Naive thymus-derived CD4-positive, alpha-beta T cell (primary cell): ENCODE measurements around the gene BLTP3B. TPM values are rescaled to one million over a fixed set of nuclear protein-coding genes. Genes with fewer than 3 reads are reported as not detected.

Experiments used
- ATAC-seq: fragments of 150-1000 bp; cut with Tn5 transposase; 2 replicates; pipeline ENCODE4 v1.10.0; 2021; ENCODE audit warnings: mild to moderate bottlenecking, moderate library complexity
- CTCF ChIA-PET: fragments of 350-600 bp; sonication (Branson Sonifier 250); formaldehyde crosslinking; loops from one replicate; lab custom pipeline; 2021; ENCODE audit warnings: antibody characterized with exemption; lab: Charles Lee
- POLR2A ChIA-PET: fragments of 350-600 bp; sonication (Branson Sonifier 250); formaldehyde crosslinking; loops from one replicate; lab custom pipeline; 2021; ENCODE audit warnings: antibody characterized with exemption, inconsistent platforms; lab: Charles Lee
- DNase-seq, 9 donors: peaks; one replicate each; pipeline versions ENCODE4 v3.0.0 to v3.0.0-alpha.2; 2020 to 2022; ENCODE audit warnings: mixed read lengths in 1 of 9
- H3K27ac ChIP-seq: one replicate; pipeline ENCODE4 v1.7.0; 2013; ENCODE audit warnings: mild to moderate bottlenecking, low read depth, low read length, moderate library complexity
- H3K27me3 ChIP-seq, 2 donors: one replicate each; pipeline ENCODE4 v1.7.0; 2013; ENCODE audit warnings: low read length in 2 of 2, mild to moderate bottlenecking in 2 of 2, moderate library complexity in 2 of 2; ENCODE audit not compliant: control insufficient read depth in 2 of 2, insufficient read depth in 2 of 2
- H3K36me3 ChIP-seq, 3 experiments: 1 replicate in 2 of 3; 2 replicates in 1 of 3; pipeline ENCODE4 v1.7.0; 2013; ENCODE audit warnings: low read length in 3 of 3, mild to moderate bottlenecking in 3 of 3, moderate library complexity in 1 of 3; ENCODE audit not compliant: insufficient read depth in 3 of 3, control insufficient read depth in 2 of 3
- H3K4me1 ChIP-seq, 2 donors: one replicate each; pipeline ENCODE4 v1.7.0; 2013; ENCODE audit warnings: low read length in 2 of 2, mild to moderate bottlenecking in 2 of 2, moderate library complexity in 1 of 2; ENCODE audit not compliant: control insufficient read depth in 2 of 2, insufficient read depth in 2 of 2
- H3K4me3 ChIP-seq: 2 replicates; pipeline ENCODE4 v1.7.0; 2013; ENCODE audit warnings: mild to moderate bottlenecking, low read length
- H3K9me3 ChIP-seq, 3 experiments: 1 replicate in 2 of 3; 2 replicates in 1 of 3; pipeline ENCODE4 v1.7.0; 2013; ENCODE audit warnings: low read length in 3 of 3; ENCODE audit not compliant: control insufficient read depth in 2 of 3
- H3K27ac Mint-ChIP-seq, 9 donors: one replicate each; pipeline ENCODE4 v1.8.0; 2020 to 2022; ENCODE audit warnings: mixed read lengths in 9 of 9, mild to moderate bottlenecking in 8 of 9, moderate library complexity in 5 of 9, inconsistent platforms in 2 of 9
- H3K27me3 Mint-ChIP-seq, 5 donors: one replicate each; pipeline ENCODE4 v1.8.0; 2021 to 2022; ENCODE audit warnings: mixed read lengths in 5 of 5, mild to moderate bottlenecking in 1 of 5
- H3K36me3 Mint-ChIP-seq, 5 donors: one replicate each; pipeline ENCODE4 v1.8.0; 2020 to 2022; ENCODE audit warnings: mixed read lengths in 5 of 5, mild to moderate bottlenecking in 3 of 5, inconsistent platforms in 1 of 5
- H3K4me1 Mint-ChIP-seq, 7 donors: one replicate each; pipeline ENCODE4 v1.8.0; 2020 to 2022; ENCODE audit warnings: mixed read lengths in 7 of 7, mild to moderate bottlenecking in 3 of 7, inconsistent platforms in 1 of 7
- H3K4me3 Mint-ChIP-seq, 10 donors: one replicate each; pipeline ENCODE4 v1.8.0; 2020 to 2022; ENCODE audit warnings: mild to moderate bottlenecking in 10 of 10, mixed read lengths in 10 of 10, moderate library complexity in 6 of 10, inconsistent platforms in 2 of 10
- H3K9me3 Mint-ChIP-seq, 11 donors: one replicate each; pipeline ENCODE4 v1.8.0; 2020 to 2022; ENCODE audit warnings: mixed read lengths in 11 of 11, mild to moderate bottlenecking in 4 of 11, inconsistent platforms in 1 of 11, moderate library complexity in 1 of 11
- intact Hi-C, 2 donors: fragments of 100-400 bp; cut with micrococcal nuclease; formaldehyde crosslinking; loops; one replicate each; pipeline ENCODE4 v1.15.1; 2023
- polyA plus RNA-seq, 2 donors: library from polyadenylated mRNA; unstranded; fragments of 300-500 nt; fragmentation: Illumina TruSeq; gene quantifications; one replicate each; pipeline ENCODE4 v1.2.3, GENCODE V29; 2021
- total RNA-seq, 6 experiments: library from RNA in 5 of 6; stranded (reverse) in 5 of 6; gene quantifications; 1 replicate in 5 of 6; 2 replicates in 1 of 6; pipeline ENCODE4 v1.2.3 and lab custom pipeline; 2021 to 2026

BLTP3B gene
- total and polyA plus RNA-seq, 7 experiments from 2014 or later: 12.7 to 28.9 (median 16.8) TPM

DNA sequence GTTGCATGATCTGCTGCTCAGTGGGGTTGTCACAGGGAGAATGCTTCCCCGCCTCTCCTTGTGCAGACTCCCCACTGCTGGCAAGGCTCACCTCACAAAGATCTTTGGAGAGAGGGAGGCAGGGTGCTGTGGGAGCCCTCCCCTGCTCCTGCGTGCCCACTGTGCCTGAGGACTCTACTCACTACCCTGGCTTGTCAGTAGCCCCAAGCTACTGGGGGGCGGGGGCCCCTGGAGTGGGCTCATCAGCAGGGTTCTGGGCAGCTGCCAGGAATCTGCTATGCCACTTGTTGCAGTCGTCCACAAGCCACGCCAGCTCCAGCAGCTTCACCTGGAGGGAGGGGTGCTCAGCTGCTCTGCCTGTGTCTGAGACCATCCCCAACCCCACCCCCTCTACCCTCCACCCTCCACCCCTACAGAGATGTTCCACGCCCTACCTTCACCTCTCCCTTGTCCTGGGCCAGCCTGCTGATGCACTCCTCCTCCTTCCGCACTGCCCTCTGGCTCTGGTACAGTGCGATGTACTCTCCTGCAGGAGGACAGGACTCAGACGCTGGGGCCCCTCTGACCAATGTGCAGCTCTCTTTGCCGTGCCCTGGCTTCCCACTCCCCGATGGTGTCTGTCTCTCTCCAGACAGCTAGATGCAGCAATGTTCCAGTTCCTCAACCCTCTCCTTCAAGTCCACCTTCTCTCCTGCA is 14.2 kb upstream of the BLTP3B start:
- peak overlapping the region in 1 of 9 donors; percentile 29 for H3K27ac Mint-ChIP-seq
- CTCF ChIA-PET: no interaction called here

DNA sequence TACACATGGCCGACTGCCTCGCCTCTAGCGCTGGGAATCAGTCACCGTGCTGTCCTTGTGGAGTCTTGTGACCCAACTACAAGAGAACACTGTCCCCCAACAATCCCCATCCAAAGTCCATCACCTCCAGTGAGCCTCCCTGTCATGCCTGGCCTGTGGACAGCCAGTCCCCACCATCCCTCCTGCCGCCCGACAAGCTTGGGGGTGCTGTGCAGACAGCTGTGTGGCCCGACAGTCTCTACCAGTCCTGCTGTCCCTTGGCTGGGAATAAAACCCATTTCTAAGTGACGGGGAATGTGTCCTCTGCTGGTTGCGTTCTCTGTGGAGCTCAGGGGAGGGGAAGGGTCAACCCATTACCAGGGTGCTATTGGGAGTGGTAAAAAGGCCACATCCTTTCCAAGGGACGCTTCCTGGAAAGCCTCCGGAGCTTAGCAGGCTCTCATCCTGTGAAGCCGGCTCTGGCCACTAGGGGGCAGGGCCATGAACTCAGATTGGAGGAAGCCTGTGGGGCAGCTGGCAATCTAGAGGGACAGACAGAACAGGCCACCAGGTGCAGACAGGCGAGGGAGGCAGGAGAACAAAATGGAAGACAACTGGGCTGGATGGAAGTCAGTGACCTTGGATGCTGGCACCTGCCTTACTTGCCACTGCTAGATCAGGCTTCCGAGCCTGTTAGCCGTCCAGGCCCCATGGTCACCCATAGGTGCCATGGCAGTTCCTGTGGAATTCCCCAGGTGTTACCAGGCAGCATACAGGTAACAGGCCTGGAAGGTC is 12.0 kb upstream of the BLTP3B start:
- peak overlapping the region in 1 of 9 donors; percentile 64 for H3K27ac Mint-ChIP-seq
- Histone ChIP-seq H3K9me3 (no peaks in the 10 kb centered on the region), H3K36me3 (no peaks in the 10 kb centered on the region), H3K27ac (no peak overlapping the region), H3K4me3 (no peak overlapping the region), H3K27me3 (no peaks in the 10 kb centered on the region), H3K4me1 (no peaks in the 10 kb centered on the region)
- DNase-seq: peak; percentile 28 to 78 (median 51)
- peak; percentile 77 for ATAC-seq
- peaks cover 0 to 3% (median 0%) of the 10 kb centered on the region in 5 donors for H3K36me3 Mint-ChIP-seq
- CTCF ChIA-PET: interaction anchor here (0.8 to 1.6 kb wide), 6 partner anchors 9 to 122 kb away, joined by 3 to 7 read pairs (median 6); no protein-coding TSS in a partner anchor
- H3K4me3 Mint-ChIP-seq: no peak overlapping the region
- intact Hi-C loops: loop anchor here (1.0 to 10.0 kb wide), 7 partner anchors 10 to 400 kb away; partner anchors contain the start of genes ACTR6 (in 1 of the 2) and BLTP3B (in 1 of the 2)
- peaks cover 0 to 11% (median 5%) of the 10 kb centered on the region in 7 donors for H3K4me1 Mint-ChIP-seq
- POLR2A ChIA-PET: interaction anchor here (1.3 kb wide), 1 partner anchor 10 kb away, joined by 3 read pairs; no protein-coding TSS in a partner anchor
- H3K27me3 Mint-ChIP-seq: no peaks in the 10 kb centered on the region
- H3K9me3 Mint-ChIP-seq: no peaks in the 10 kb centered on the region

More for the DNA sequence above, 14.2 kb upstream of the BLTP3B start:
- H3K36me3 ChIP-seq: no peaks in the 10 kb centered on the region
- H3K36me3 Mint-ChIP-seq: peaks cover 0 to 6% (median 3%) of the 10 kb centered on the region in 5 donors
- DNase-seq (no peak), ATAC-seq (no peak)
- intact Hi-C loops: loop anchor here in 1 of 2 donors (10.0 kb wide), 1 partner anchor 248 kb away; no protein-coding TSS in a partner anchor
- peaks cover 0 to 11% (median 5%) of the 10 kb centered on the region in 7 donors for H3K4me1 Mint-ChIP-seq
- H3K4me1 ChIP-seq: no peaks in the 10 kb centered on the region
- H3K27me3 Mint-ChIP-seq: no peaks in the 10 kb centered on the region
- no peaks in the 10 kb centered on the region for H3K9me3 Mint-ChIP-seq
- no peak overlapping the region for H3K27ac ChIP-seq
- no peak overlapping the region for H3K4me3 ChIP-seq
- no peaks in the 10 kb centered on the region for H3K9me3 ChIP-seq
- H3K27me3 ChIP-seq: no peaks in the 10 kb centered on the region
- H3K4me3 Mint-ChIP-seq: no peak overlapping the region
- POLR2A ChIA-PET: no interaction called here

GRCh38 chr12:100153131-100153530 is 10.5 kb upstream of the BLTP3B start:
- peaks cover 0 to 11% (median 5%) of the 10 kb centered on the region in 7 donors for H3K4me1 Mint-ChIP-seq
- Histone ChIP-seq H3K27ac (no peak overlapping the region), H3K27me3 (no peaks in the 10 kb centered on the region), H3K36me3 (no peaks in the 10 kb centered on the region), H3K9me3 (no peaks in the 10 kb centered on the region), H3K4me1 (no peaks in the 10 kb centered on the region), H3K4me3 (no peak overlapping the region)
- no peaks in the 10 kb centered on the region for H3K27me3 Mint-ChIP-seq
- H3K27ac Mint-ChIP-seq: no peak overlapping the region
- H3K9me3 Mint-ChIP-seq: no peaks in the 10 kb centered on the region
- intact Hi-C loops: loop anchor here in 1 of 2 donors (10.0 kb wide), 1 partner anchor 252 kb away; no protein-coding TSS in a partner anchor
- H3K4me3 Mint-ChIP-seq: no peak overlapping the region
- no peak for DNase-seq
- no peak for ATAC-seq
- H3K36me3 Mint-ChIP-seq: peaks cover 0 to 2% (median 0%) of the 10 kb centered on the region in 5 donors
- POLR2A ChIA-PET: no interaction called here
- CTCF ChIA-PET: no interaction called here

- no peaks in the 10 kb centered on the region for H3K4me1 ChIP-seq
- Mint-ChIP-seq H3K4me1 (peaks cover 0 to 11% (median 5%) of the 10 kb centered on the region in 7 donors), H3K9me3 (no peaks in the 10 kb centered on the region), H3K27me3 (no peaks in the 10 kb centered on the region), H3K4me3 (no peak overlapping the region), H3K27ac (no peak overlapping the region), H3K36me3 (peaks cover 0 to 2% (median 0%) of the 10 kb centered on the region in 5 donors)
- H3K9me3 ChIP-seq: no peaks in the 10 kb centered on the region
- no peak for DNase-seq
- ChIA-PET POLR2A (interaction anchor here (1.1 kb wide), 1 partner anchor 49 kb away, joined by 3 read pairs; the partner anchor contains the start of gene ACTR6), CTCF (interaction anchor here (0.7 kb wide), 1 partner anchor 21 kb away, joined by 4 read pairs; no protein-coding TSS in a partner anchor)
- no peak overlapping the region for H3K4me3 ChIP-seq
- H3K27me3 ChIP-seq: no peaks in the 10 kb centered on the region
- intact Hi-C loops: loop anchor here in 1 of 2 donors (10.0 kb wide), 1 partner anchor 253 kb away; no protein-coding TSS in a partner anchor
- no peaks in the 10 kb centered on the region for H3K36me3 ChIP-seq
- ATAC-seq: no peak
- H3K27ac ChIP-seq: no peak overlapping the region
Measured at GRCh38 chr12:100151769-100152168, 9.1 kb upstream of the BLTP3B start.

- no peak overlapping the region for H3K4me3 Mint-ChIP-seq
Measured at GRCh38 chr12:100146252-100146651, 3.6 kb upstream of the BLTP3B start.

DNA sequence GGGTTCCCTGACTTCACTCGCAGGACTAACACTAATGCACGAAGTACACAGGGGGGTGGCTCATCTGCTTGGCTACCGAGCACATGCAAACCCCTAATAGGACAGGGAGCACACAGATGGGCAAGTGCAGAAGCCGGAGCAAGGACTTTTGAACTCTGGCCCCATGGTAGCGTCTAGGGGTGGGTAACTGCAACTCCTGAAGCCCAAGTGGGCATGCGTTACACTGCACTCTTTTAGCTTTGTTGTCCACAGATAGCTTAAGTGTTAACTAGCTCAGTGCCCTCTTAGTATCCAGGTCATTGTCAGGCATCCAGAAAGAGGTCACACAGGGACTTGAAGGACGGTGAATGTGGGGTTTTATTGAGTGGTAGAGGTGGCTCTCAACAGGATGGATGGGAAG is 3.0 kb upstream of the BLTP3B start:
- peaks cover 7 to 9% of the 10 kb centered on the region in 2 donors for H3K4me1 ChIP-seq
- ChIA-PET CTCF (interaction anchor here (2.2 kb wide), 1 partner anchor 9 kb away, joined by 6 read pairs; no protein-coding TSS in a partner anchor), POLR2A (no interaction called here)
- DNase-seq (no peak), ATAC-seq (no peak)
- Mint-ChIP-seq H3K27me3 (no peaks in the 10 kb centered on the region), H3K9me3 (no peaks in the 10 kb centered on the region), H3K36me3 (peaks cover 0 to 2% (median 0%) of the 10 kb centered on the region in 5 donors), H3K4me3 (no peak overlapping the region), H3K4me1 (peaks cover 13 to 23% (median 17%) of the 10 kb centered on the region in 7 donors), H3K27ac (no peak overlapping the region)
- no peaks in the 10 kb centered on the region for H3K27me3 ChIP-seq
- H3K9me3 ChIP-seq: no peaks in the 10 kb centered on the region
- intact Hi-C loops: no loop called here
- H3K36me3 ChIP-seq: peaks cover 0 to 4% (median 0%) of the 10 kb centered on the region in 3 experiments
- H3K4me3 ChIP-seq: no peak overlapping the region
- H3K27ac ChIP-seq: no peak overlapping the region

More at GRCh38 chr12:100146252-100146651, 3.6 kb upstream of the BLTP3B start:
- Mint-ChIP-seq H3K27me3 (no peaks in the 10 kb centered on the region), H3K9me3 (no peaks in the 10 kb centered on the region), H3K36me3 (peaks cover 0 to 2% (median 0%) of the 10 kb centered on the region in 5 donors), H3K27ac (no peak overlapping the region), H3K4me1 (peaks cover 13 to 19% (median 14%) of the 10 kb centered on the region in 7 donors)
- CTCF ChIA-PET: interaction anchor here (2.2 kb wide), 1 partner anchor 8 kb away, joined by 6 read pairs; no protein-coding TSS in a partner anchor
- H3K36me3 ChIP-seq: peaks cover 0 to 4% (median 0%) of the 10 kb centered on the region in 3 experiments
- DNase-seq (no peak), ATAC-seq (no peak)
- H3K4me3 ChIP-seq: no peak overlapping the region
- no peaks in the 10 kb centered on the region for H3K9me3 ChIP-seq
- H3K27ac ChIP-seq: no peak overlapping the region
- H3K4me1 ChIP-seq: peaks cover 7 to 9% of the 10 kb centered on the region in 2 donors
- intact Hi-C loops: no loop called here
- POLR2A ChIA-PET: no interaction called here
- no peaks in the 10 kb centered on the region for H3K27me3 ChIP-seq
